A172 (cell line): Measurements from ENCODE around the gene OCRL. TPM values are rescaled to one million over a fixed set of nuclear protein-coding genes. Genes with fewer than 3 reads are reported as not detected.
"Not testable (repeated sequence)": the region's sequence is repeated elsewhere in the genome, so short reads cannot be mapped to it uniquely, and the experiment has no call there.

Experiments used
- DNase-seq: peaks from one replicate; pipeline ENCODE4 v3.0.0-alpha.2; 2015; ENCODE audit warnings: low spot score
- total RNA-seq: library from RNA; depleted of rRNA; stranded (reverse); fragments of >200 nt; shearing (Covaris generic); gene quantifications from 2 replicates; pipeline ENCODE4 v1.2.3, GENCODE V29; 2014

OCRL gene
- total RNA-seq, 1 experiment from 2014 or later, result 10.1 TPM

GRCh38 chrX:129534816-129535578 lies 5.1 kb upstream of the OCRL start:
- no peak for DNase-seq

- no peak for DNase-seq
These were observed 694 bp downstream of the OCRL start for GRCh38 chrX:129540722-129541184.

GRCh38 chrX:129544780-129545179 lies 4.7 kb downstream of the OCRL start:
- no peak for DNase-seq

- DNase-seq, result no peak
These were observed 5.3 kb downstream of the OCRL start for GRCh38 chrX:129545408-129545807.

GRCh38 chrX:129549124-129549523 lies 9.1 kb downstream of the OCRL start:
- DNase-seq, result no peak

- DNase-seq, result no peak
These were observed 13.7 kb downstream of the OCRL start for GRCh38 chrX:129553619-129554288.

- DNase-seq, result not testable (repeated sequence)
These were observed 14.8 kb downstream of the OCRL start for GRCh38 chrX:129554816-129555215.

- DNase-seq, result no peak
These were observed 16.8 kb downstream of the OCRL start for GRCh38 chrX:129556806-129557315.

GRCh38 chrX:129557844-129558480 lies 17.9 kb downstream of the OCRL start:
- no peak for DNase-seq

GRCh38 chrX:129559783-129560182 lies 19.7 kb downstream of the OCRL start:
- no peak for DNase-seq

GRCh38 chrX:129561453-129561852 lies 21.4 kb downstream of the OCRL start:
- DNase-seq, result no peak

- not testable (repeated sequence) for DNase-seq
These were observed 24.3 kb downstream of the OCRL start for GRCh38 chrX:129564345-129564744.

GRCh38 chrX:129565046-129565650 lies 25.1 kb downstream of the OCRL start:
- no peak for DNase-seq

GRCh38 chrX:129566073-129566472 lies 26.0 kb downstream of the OCRL start:
- DNase-seq, result no peak

GRCh38 chrX:129568349-129568748 lies 28.3 kb downstream of the OCRL start:
- no peak for DNase-seq

- DNase-seq, result no peak
These were observed 32.4 kb downstream of the OCRL start for GRCh38 chrX:129572422-129572821.

GRCh38 chrX:129573652-129574051 lies 33.6 kb downstream of the OCRL start:
- DNase-seq, result not testable (repeated sequence)

- no peak for DNase-seq
These were observed 34.2 kb downstream of the OCRL start for GRCh38 chrX:129574214-129574613.

- no peak for DNase-seq
These were observed 36.5 kb downstream of the OCRL start for GRCh38 chrX:129576539-129576938.

- peak; percentile 22 for DNase-seq
These were observed 37.4 kb downstream of the OCRL start for GRCh38 chrX:129577473-129577872.

GRCh38 chrX:129577877-129578276 lies 37.8 kb downstream of the OCRL start:
- DNase-seq, result no peak

- no peak for DNase-seq
These were observed 41.8 kb downstream of the OCRL start for GRCh38 chrX:129581904-129582303.
